AG09309 (cell line): Measurements from ENCODE around the gene EFCAB10.
"Not testable (repeated sequence)": the region's sequence is repeated elsewhere in the genome, so short reads cannot be mapped to it uniquely, and the experiment has no call there.

Source experiments
- DNase-seq: peaks from one replicate; pipeline ENCODE4 v3.0.0-alpha.2; 2010; ENCODE audit warnings: low read depth
- H3K4me3 ChIP-seq: 2 replicates; pipeline ENCODE4 v1.5.1; 2011; ENCODE audit warnings: mild to moderate bottlenecking, low read depth, low read length, moderate library complexity; ENCODE audit not compliant: control insufficient read depth
- TF ChIP-seq, protein P1 (sequence below): IDR thresholded peaks from 2 replicates; pipeline ENCODE4 v1.5.1; 2011; ENCODE audit warnings: mild to moderate bottlenecking, low read depth, low read length, inconsistent platforms; ENCODE audit not compliant: insufficient read depth, control insufficient read depth; ENCODE audit errors: missing control alignments

EFCAB10 gene

GRCh38 chr7:105599551-105599950 lies 18.3 kb upstream of the EFCAB10 start:
- no peak overlapping the region for H3K4me3 ChIP-seq
- DNase-seq = no peak
- TF ChIP-seq, protein P1, sequence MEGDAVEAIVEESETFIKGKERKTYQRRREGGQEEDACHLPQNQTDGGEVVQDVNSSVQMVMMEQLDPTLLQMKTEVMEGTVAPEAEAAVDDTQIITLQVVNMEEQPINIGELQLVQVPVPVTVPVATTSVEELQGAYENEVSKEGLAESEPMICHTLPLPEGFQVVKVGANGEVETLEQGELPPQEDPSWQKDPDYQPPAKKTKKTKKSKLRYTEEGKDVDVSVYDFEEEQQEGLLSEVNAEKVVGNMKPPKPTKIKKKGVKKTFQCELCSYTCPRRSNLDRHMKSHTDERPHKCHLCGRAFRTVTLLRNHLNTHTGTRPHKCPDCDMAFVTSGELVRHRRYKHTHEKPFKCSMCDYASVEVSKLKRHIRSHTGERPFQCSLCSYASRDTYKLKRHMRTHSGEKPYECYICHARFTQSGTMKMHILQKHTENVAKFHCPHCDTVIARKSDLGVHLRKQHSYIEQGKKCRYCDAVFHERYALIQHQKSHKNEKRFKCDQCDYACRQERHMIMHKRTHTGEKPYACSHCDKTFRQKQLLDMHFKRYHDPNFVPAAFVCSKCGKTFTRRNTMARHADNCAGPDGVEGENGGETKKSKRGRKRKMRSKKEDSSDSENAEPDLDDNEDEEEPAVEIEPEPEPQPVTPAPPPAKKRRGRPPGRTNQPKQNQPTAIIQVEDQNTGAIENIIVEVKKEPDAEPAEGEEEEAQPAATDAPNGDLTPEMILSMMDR = no peak

- not testable (repeated sequence) for DNase-seq, H3K4me3 ChIP-seq
Observed at GRCh38 chr7:105599080-105599479, 17.8 kb upstream of the EFCAB10 start.

GRCh38 chr7:105596866-105597265 lies 15.6 kb upstream of the EFCAB10 start:
- DNase-seq = no peak
- TF ChIP-seq, protein P1 = no peak
- no peak overlapping the region for H3K4me3 ChIP-seq

DNA sequence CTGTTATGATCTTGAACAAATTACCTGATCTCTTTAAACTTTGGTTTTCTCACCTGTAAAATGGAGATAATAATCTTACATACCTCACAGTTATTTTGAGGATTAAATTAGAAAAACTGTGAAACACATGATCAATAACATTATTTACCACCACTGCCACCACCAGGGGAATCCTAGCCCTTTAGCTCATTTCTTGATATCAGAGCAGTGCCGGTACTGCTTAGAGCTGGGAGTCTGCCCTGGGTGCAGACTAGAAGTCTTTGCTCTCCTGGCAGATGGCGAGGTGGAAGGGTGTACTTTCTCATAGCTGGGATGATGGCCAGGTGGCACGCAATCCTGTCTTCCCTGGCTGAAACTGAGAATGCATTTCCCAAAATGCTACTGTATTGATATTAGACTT lies 12.7 kb upstream of the EFCAB10 start:
- no peak overlapping the region for H3K4me3 ChIP-seq

GRCh38 chr7:105591522-105591921 lies 10.2 kb upstream of the EFCAB10 start:
- TF ChIP-seq, protein P1 = no peak
- no peak for DNase-seq
- H3K4me3 ChIP-seq = no peak overlapping the region

More for the DNA sequence above, 12.7 kb upstream of the EFCAB10 start:
- TF ChIP-seq, protein P1 = no peak
- no peak for DNase-seq

- H3K4me3 ChIP-seq = no peak overlapping the region
- TF ChIP-seq, protein P1 = no peak
- DNase-seq = no peak
Observed at GRCh38 chr7:105590793-105591192, 9.5 kb upstream of the EFCAB10 start.

GRCh38 chr7:105589356-105590077 lies 8.2 kb upstream of the EFCAB10 start:
- TF ChIP-seq, protein P1 = peak; percentile 74
- peak; percentile 54 for DNase-seq

More at GRCh38 chr7:105589356-105590077, 8.2 kb upstream of the EFCAB10 start:
- H3K4me3 ChIP-seq = no peak overlapping the region
